Measurements from ENCODE around the gene POLE3.

Gene POLE3

DNA sequence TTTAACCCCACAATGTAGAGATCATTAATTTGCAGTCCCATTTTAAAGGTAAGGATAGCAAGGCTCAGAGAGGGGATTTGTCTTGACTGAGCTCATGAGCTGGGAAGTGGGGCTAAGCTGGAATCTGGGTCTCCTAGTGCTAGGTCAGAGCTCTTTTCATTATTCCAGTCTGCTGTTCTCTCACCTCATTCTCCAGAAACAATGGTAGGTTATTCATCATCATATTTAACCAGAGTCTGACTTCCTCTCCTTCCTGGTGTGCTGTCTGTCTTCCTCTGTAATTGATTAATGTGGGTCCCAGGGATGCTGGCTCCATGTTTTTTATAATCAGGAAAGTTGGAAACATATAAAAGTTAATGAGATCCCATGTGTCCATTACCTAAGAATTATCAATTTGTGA lies 20.7 kb upstream of the POLE3 start:
- no peaks in the 10 kb centered on the region for H3K79me2 ChIP-seq
- no peak overlapping the region for H3K4me3 ChIP-seq (ENCODE audit: low read depth, low read length)
- no peak overlapping the region for H3K9ac ChIP-seq
- H3K9me3 ChIP-seq (ENCODE audit: control insufficient read depth, low read length): no peaks in the 10 kb centered on the region
- no peaks in the 10 kb centered on the region for H3K27me3 ChIP-seq (ENCODE audit: control insufficient read depth, insufficient read depth, low read length)
- no peaks in the 10 kb centered on the region for H3K36me3 ChIP-seq (ENCODE audit: control insufficient read depth, insufficient read depth, low read length)
- H3K27ac ChIP-seq: no peak overlapping the region
- TF ChIP-seq, protein P1, sequence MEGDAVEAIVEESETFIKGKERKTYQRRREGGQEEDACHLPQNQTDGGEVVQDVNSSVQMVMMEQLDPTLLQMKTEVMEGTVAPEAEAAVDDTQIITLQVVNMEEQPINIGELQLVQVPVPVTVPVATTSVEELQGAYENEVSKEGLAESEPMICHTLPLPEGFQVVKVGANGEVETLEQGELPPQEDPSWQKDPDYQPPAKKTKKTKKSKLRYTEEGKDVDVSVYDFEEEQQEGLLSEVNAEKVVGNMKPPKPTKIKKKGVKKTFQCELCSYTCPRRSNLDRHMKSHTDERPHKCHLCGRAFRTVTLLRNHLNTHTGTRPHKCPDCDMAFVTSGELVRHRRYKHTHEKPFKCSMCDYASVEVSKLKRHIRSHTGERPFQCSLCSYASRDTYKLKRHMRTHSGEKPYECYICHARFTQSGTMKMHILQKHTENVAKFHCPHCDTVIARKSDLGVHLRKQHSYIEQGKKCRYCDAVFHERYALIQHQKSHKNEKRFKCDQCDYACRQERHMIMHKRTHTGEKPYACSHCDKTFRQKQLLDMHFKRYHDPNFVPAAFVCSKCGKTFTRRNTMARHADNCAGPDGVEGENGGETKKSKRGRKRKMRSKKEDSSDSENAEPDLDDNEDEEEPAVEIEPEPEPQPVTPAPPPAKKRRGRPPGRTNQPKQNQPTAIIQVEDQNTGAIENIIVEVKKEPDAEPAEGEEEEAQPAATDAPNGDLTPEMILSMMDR (IDR thresholded peaks at IDR 0.05): no peak
- no peak overlapping the region for H2AFZ ChIP-seq
- no peak overlapping the region for H3K4me2 ChIP-seq (ENCODE audit: low read length)
- no peaks in the 10 kb centered on the region for H3K4me1 ChIP-seq

DNA sequence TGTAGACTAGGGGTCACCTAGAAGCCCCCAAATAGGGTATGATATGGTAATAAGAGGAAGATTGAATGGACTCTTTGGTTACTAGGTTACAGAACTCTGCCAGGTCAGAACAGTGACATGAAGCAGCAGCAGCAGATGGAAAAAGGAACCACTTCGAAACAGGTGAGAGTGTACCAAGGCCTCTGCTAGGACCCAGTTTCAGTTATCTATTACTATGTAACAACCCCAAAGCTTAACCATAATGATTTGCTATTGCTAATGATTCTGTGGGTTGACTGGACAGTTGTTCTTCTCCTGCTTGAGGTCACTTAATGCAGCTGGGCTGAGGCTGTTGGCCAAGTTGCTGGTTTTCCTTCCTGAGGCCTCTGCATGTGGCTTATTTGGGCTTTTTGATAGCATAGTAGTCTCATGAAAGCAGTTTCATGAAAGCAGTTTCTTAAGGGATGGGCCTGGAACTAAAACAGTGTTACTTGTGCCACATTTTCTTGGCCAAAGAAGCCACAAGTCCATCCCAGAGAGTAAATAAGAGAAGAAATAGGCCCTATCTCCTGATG lies 17.7 kb upstream of the POLE3 start:
- Histone ChIP-seq H3K27ac (no peak overlapping the region), H2AFZ (no peak overlapping the region), H3K4me3 (ENCODE audit: low read depth, low read length) (no peak overlapping the region), H3K27me3 (ENCODE audit: control insufficient read depth, insufficient read depth, low read length) (no peaks in the 10 kb centered on the region), H3K79me2 (no peaks in the 10 kb centered on the region), H3K9me3 (ENCODE audit: control insufficient read depth, low read length) (no peaks in the 10 kb centered on the region), H3K4me2 (ENCODE audit: low read length) (no peak overlapping the region), H3K4me1 (no peaks in the 10 kb centered on the region), H3K9ac (no peak overlapping the region), H3K36me3 (ENCODE audit: control insufficient read depth, insufficient read depth, low read length) (no peaks in the 10 kb centered on the region)
- TF ChIP-seq, protein P1 (IDR thresholded peaks at IDR 0.05): no peak

DNA sequence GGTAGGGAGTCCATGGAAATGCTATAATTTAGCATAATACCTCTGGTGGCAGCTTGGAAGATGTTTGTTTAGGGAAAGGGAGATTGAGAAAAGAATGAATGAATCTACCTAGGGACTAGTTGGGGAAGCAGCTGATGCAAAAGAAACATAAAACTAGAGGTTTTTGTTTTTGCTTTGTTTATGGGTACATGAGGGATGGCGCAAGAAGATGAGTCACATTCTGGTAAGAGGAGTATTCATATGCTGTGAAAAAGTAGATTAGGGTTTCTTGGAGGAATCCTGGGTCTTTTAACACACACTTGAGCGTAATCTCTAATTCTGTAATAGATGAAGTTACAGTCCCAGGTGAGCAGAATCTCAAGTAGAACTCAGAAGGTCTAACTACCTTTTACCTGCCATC lies 17.2 kb upstream of the POLE3 start:
- no peak overlapping the region for H3K27ac ChIP-seq
- no peaks in the 10 kb centered on the region for H3K9me3 ChIP-seq (ENCODE audit: control insufficient read depth, low read length)
- H2AFZ ChIP-seq: no peak overlapping the region
- no peak overlapping the region for H3K4me2 ChIP-seq (ENCODE audit: low read length)
- TF ChIP-seq, protein P1 (IDR thresholded peaks at IDR 0.05): no peak
- no peaks in the 10 kb centered on the region for H3K4me1 ChIP-seq
- H3K9ac ChIP-seq: no peak overlapping the region
- H3K79me2 ChIP-seq: no peaks in the 10 kb centered on the region
- no peaks in the 10 kb centered on the region for H3K27me3 ChIP-seq (ENCODE audit: control insufficient read depth, insufficient read depth, low read length)
- H3K36me3 ChIP-seq (ENCODE audit: control insufficient read depth, insufficient read depth, low read length): no peaks in the 10 kb centered on the region
- H3K4me3 ChIP-seq (ENCODE audit: low read depth, low read length): no peak overlapping the region

DNA sequence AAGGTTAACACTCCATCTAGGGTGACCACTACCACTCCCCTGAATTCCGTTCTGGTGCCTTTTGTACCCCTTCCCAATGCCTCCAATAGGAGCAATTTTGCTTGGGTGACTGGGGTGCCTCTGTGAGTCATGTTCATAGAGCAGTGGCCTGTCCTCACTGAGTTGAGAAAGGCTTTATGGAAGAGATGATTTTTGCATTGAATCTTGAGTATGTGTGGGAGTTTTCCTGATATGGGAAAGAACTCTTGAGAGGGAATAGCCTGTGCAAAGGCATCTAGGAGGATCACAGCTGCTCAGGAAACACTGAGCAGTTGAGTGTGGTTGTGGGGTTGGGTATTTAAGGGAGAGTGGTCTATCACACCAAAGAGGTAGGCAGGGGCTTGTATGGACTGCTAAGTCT lies 16.2 kb upstream of the POLE3 start:
- H3K9ac ChIP-seq: no peak overlapping the region
- no peak overlapping the region for H3K27ac ChIP-seq
- H3K27me3 ChIP-seq (ENCODE audit: control insufficient read depth, insufficient read depth, low read length): no peaks in the 10 kb centered on the region
- H3K4me3 ChIP-seq (ENCODE audit: low read depth, low read length): no peak overlapping the region
- TF ChIP-seq, protein P1 (IDR thresholded peaks at IDR 0.05): no peak
- H2AFZ ChIP-seq: no peak overlapping the region
- no peaks in the 10 kb centered on the region for H3K79me2 ChIP-seq
- H3K36me3 ChIP-seq (ENCODE audit: control insufficient read depth, insufficient read depth, low read length): no peaks in the 10 kb centered on the region
- no peak overlapping the region for H3K4me2 ChIP-seq (ENCODE audit: low read length)
- H3K9me3 ChIP-seq (ENCODE audit: control insufficient read depth, low read length): no peaks in the 10 kb centered on the region
- no peaks in the 10 kb centered on the region for H3K4me1 ChIP-seq

DNA sequence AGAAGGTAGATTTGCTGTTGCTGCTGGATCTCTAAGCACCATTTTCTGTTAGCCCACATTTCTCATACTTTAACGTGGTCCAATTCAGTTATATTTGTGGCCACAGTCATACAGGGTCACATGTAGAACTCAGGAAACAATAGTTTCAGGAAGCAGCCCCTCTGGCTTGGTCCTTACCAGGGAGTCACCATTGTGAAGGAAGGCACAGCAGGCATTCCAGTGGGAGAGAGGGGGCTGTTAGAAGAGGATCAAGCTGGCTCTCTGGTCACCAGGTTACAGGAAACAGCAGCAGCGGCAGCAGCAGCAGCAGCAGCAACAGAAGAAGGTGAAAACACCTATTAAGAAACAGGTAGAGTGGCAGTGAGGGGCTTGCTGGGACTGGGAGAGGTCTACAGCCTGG lies 14.6 kb upstream of the POLE3 start:
- Histone ChIP-seq H2AFZ (no peak overlapping the region), H3K4me3 (ENCODE audit: low read depth, low read length) (no peak overlapping the region), H3K9me3 (ENCODE audit: control insufficient read depth, low read length) (no peaks in the 10 kb centered on the region), H3K4me1 (no peaks in the 10 kb centered on the region), H3K27me3 (ENCODE audit: control insufficient read depth, insufficient read depth, low read length) (no peaks in the 10 kb centered on the region), H3K4me2 (ENCODE audit: low read length) (no peak overlapping the region), H3K36me3 (ENCODE audit: control insufficient read depth, insufficient read depth, low read length) (no peaks in the 10 kb centered on the region), H3K27ac (no peak overlapping the region), H3K79me2 (no peaks in the 10 kb centered on the region), H3K9ac (no peak overlapping the region)
- TF ChIP-seq, protein P1 (IDR thresholded peaks at IDR 0.05): no peak

All from parathyroid adenoma (tissue), 2 donors.